ENCODE data around the gene SLX9.

- TF ChIP-seq CTCF (IDR thresholded peaks at IDR 0.05; ENCODE audit: low read length) = no peak
- no peak for TF ChIP-seq EZH2 (IDR thresholded peaks at IDR 0.05; ENCODE audit: borderline replicate concordance, low read length)
These were observed 37.4 kb upstream of the SLX9 start for GRCh38 chr21:44902268-44903049.
